ENCODE results near the gene RAD51B.
A peak's percentile ranks its signal among the peaks of the same experiment; 100 is the strongest.
"Not testable (repeated sequence)": the region's sequence is repeated elsewhere in the genome, so short reads cannot be mapped to it uniquely, and the experiment has no call there.

The RAD51B gene

GRCh38 chr14:68109132-68109900 lies 289.7 kb downstream of the RAD51B start:
- no peak for DNase-seq (ENCODE audit: low spot score)
- FAIRE-seq: no peak

GRCh38 chr14:68111097-68111852 lies 291.7 kb downstream of the RAD51B start:
- no peak for FAIRE-seq
- DNase-seq (ENCODE audit: low spot score): no peak

GRCh38 chr14:68111853-68112270 lies 292.3 kb downstream of the RAD51B start:
- FAIRE-seq (no peak), DNase-seq (ENCODE audit: low spot score) (no peak)

- no peak for DNase-seq (ENCODE audit: low spot score)
- FAIRE-seq: no peak
These were observed 292.9 kb downstream of the RAD51B start for GRCh38 chr14:68112442-68112841.

- FAIRE-seq (no peak), DNase-seq (ENCODE audit: low spot score) (no peak)
These were observed 293.9 kb downstream of the RAD51B start for GRCh38 chr14:68113343-68113930.

GRCh38 chr14:68115952-68116351 lies 296.4 kb downstream of the RAD51B start:
- peak; percentile 77 for FAIRE-seq

DNA sequence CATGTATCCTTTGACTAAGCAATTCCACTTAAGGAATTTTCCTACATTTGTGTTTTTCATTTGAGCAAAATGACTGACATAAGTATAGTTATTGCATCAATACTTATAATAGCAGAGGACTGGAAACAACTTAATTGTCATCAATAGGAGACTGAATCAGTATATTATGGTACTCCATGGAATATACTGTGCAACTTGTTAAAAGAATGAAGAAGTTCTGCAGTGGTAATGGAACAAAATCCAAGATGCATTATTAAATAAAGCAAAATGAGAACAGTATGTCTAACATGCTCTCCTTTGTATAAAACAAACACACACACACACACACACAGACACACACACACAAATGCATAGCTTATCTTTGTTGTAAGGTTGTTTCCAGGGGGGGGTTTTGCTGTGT lies 303.1 kb downstream of the RAD51B start:
- FAIRE-seq (no peak), DNase-seq (ENCODE audit: low spot score) (no peak)

More at GRCh38 chr14:68115952-68116351, 296.4 kb downstream of the RAD51B start:
- DNase-seq (ENCODE audit: low spot score): not testable (repeated sequence)

DNA sequence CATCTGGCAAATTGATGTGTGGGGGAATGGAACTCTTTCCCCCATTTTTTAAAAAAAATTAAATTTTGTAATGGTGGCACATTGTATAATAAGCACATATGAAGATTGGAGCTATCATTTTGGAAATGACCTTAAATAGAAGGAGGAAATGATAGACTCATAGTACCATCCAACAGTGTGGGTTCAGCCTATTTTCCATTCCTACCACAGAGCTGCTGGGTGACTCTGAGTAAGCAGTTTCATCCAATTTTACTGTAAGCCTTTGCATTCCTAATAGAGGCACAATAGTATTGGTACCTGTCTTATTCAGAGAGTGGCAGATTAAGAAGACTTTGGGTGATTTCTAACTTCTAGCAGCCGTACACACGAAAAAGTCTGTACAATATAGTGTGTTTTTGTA lies 304.5 kb downstream of the RAD51B start:
- no peak for DNase-seq (ENCODE audit: low spot score)
- no peak for FAIRE-seq

GRCh38 chr14:68124979-68125731 lies 305.6 kb downstream of the RAD51B start:
- FAIRE-seq: peak; percentile 83
- peak; percentile 78 for DNase-seq (ENCODE audit: low spot score)

- no peak for FAIRE-seq
These were observed 307.6 kb downstream of the RAD51B start for GRCh38 chr14:68127166-68127565.

DNA sequence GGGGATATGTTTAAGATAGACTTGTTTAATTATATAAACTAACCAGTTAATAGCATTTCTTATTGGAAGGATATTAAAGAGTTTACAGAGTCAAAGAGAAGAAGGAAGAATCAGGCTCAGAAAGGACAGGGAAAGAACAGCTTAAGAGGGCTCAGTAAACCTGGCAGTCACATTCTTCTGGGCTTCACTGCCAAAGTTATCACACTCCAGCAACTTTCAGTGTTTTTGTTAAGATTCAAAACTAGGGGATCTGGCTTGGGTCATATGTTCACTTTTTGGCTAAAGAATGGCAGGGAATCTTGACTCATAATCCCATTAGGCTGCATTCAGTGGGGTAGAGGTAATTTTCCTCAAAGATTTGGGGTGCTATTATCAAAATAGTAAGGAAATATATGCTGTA lies 312.3 kb downstream of the RAD51B start:
- FAIRE-seq (no peak), DNase-seq (ENCODE audit: low spot score) (no peak)

More at GRCh38 chr14:68127166-68127565, 307.6 kb downstream of the RAD51B start:
- DNase-seq (ENCODE audit: low spot score): no peak

- DNase-seq (ENCODE audit: low spot score) (no peak), FAIRE-seq (no peak)
These were observed 313.1 kb downstream of the RAD51B start for GRCh38 chr14:68132563-68133121.

DNA sequence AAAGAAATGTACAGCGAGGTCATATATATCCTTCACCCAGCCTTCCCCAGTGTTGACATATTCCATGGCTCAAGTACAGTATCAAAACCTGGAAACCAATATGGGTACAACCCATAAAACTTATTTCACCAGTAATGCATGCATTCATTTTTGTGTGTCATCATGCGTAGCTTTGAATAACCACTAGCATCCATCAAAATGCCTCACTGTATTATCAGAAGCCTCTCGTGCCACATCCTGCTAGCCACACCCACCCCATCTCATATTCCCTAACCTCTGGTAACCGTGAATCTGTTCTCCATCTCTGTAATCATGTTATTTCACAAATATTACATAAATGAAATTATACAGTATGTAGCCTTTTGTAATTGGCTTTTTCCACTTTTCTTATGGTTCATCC lies 314.3 kb downstream of the RAD51B start:
- no peak for DNase-seq (ENCODE audit: low spot score)
- FAIRE-seq: peak; percentile 41

DNA sequence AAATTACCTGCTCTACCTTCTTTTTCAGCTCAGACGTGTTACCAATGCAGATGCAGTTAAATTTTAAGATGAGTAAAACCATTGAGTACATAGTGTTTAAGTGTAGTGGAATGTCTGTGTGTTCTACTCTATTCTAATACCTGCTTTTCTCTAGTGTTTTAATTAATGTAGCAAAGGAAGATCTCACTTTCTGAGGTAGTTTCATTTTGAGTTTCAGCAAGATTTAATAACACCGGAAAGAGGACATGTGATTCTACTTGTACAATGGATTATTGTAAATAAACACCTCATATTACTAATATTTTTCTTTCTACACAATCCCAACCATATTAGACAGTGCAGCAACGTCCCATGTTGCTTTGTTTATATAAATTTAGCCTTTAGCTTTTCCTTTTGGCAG lies 315.4 kb downstream of the RAD51B start:
- DNase-seq (ENCODE audit: low spot score): no peak
- FAIRE-seq: no peak

DNA sequence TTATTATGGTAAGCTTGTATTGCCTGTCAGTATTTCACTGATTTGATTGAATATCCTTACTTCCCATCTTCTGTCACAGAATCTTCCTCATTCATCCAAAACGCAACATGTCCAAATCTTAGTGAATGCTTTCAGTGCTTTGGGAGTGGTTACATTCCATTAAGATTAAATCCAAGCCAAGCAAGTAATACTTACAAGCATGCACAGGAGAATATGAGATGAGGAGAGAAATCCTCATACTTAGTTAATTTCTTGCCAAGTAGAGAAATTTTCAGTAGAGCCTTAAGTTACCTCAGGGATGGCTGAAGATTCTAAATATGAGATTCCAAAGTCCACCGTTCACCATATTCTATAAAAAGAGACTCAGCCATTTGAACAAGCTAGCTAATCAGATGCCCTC lies 316.0 kb downstream of the RAD51B start:
- no peak for DNase-seq (ENCODE audit: low spot score)
- FAIRE-seq: no peak

- peak; percentile 98 for DNase-seq (ENCODE audit: low spot score)
- peak; percentile 96 for FAIRE-seq
These were observed 318.4 kb downstream of the RAD51B start for GRCh38 chr14:68137704-68138619.

- DNase-seq (ENCODE audit: low spot score) (no peak), FAIRE-seq (no peak)
These were observed 320.0 kb downstream of the RAD51B start for GRCh38 chr14:68139431-68140075.

- peak; percentile 96 for FAIRE-seq
- DNase-seq (ENCODE audit: low spot score): peak; percentile 97
These were observed 320.6 kb downstream of the RAD51B start for GRCh38 chr14:68140076-68140741.

DNA sequence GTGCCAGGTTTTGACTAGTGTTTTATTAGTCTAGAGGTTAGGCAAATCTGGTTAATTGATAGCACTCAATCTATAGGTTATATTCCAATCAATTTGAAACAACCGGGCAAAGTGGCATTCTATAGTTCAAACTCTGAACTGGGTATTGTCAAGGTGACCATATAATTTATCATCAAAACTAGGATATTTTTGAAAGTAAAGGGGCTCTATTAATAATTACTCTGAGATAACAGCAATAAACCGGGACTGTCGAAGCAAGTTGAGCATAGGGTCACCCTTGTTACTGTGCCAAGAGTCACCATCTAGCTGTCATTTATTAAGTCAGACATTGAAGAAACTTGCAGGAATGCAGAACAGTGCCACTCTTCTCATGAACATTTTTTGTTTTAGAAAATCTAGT lies 321.2 kb downstream of the RAD51B start:
- DNase-seq (ENCODE audit: low spot score) (peak; percentile 67), FAIRE-seq (no peak)

Measured in RCC 7860 (cell line).